GM12875 (cell line): ENCODE results near the gene MSI2.

ENCODE experiments used
- H3K4me3 ChIP-seq: one replicate; pipeline ENCODE4 v1.5.1; 2011; ENCODE audit warnings: low read depth, low read length, control low read depth
- TF ChIP-seq, protein P1 (sequence below): IDR thresholded peaks from 2 replicates; pipeline ENCODE4 v1.5.1; 2011; ENCODE audit warnings: low read depth, mild to moderate bottlenecking, control low read depth, inconsistent platforms, low read length, moderate library complexity, borderline replicate concordance; ENCODE audit not compliant: insufficient read depth

Gene MSI2

DNA sequence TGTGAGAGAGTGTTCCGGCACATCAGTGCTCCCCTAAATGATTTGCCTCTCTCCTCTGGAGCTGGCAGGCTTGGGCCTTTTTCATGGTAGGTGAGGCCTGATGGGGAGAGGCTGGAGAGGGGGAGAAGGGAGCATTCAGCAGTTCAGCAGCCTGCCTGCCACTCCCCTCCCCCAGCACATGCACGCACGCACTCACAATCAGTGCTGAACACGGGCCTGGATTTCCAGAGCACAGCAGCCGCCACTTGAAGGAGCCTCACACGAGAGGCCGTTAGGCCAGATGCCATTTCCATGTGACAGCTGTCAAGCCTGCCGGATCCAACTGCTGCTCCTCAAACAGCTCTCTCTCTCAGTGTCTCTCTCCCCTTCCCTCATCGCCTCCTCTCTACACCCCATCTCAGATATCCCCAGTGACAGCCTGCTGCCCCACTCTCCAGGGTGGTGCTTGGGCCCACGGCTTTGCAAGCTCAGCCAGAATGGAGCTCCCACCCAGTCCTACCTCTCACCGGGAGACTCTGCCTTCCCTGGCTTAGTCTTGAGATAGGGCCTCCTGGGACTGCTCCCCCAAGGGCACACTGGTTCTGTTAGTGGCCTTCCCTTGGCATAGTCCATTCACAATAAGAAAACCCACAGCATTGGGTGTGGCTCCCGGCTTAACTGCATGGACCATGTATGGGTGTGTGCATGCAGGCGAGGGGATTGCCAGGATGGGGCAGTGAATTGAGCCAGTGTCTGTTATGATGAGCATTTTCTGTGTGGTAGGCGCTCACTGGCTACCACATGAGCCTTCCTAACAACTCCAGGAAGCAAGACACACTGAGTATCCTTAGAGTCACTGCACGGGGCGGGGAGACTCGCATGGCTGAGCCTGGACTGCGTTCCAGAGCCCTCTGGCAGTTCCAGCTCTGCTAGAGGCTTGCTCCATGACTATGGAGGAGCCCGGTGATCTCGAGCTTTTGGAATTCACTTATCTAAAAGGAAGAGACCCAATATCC is 262.6 kb downstream of the MSI2 start:
- H3K4me3 ChIP-seq = no peak overlapping the region
- TF ChIP-seq, protein P1, sequence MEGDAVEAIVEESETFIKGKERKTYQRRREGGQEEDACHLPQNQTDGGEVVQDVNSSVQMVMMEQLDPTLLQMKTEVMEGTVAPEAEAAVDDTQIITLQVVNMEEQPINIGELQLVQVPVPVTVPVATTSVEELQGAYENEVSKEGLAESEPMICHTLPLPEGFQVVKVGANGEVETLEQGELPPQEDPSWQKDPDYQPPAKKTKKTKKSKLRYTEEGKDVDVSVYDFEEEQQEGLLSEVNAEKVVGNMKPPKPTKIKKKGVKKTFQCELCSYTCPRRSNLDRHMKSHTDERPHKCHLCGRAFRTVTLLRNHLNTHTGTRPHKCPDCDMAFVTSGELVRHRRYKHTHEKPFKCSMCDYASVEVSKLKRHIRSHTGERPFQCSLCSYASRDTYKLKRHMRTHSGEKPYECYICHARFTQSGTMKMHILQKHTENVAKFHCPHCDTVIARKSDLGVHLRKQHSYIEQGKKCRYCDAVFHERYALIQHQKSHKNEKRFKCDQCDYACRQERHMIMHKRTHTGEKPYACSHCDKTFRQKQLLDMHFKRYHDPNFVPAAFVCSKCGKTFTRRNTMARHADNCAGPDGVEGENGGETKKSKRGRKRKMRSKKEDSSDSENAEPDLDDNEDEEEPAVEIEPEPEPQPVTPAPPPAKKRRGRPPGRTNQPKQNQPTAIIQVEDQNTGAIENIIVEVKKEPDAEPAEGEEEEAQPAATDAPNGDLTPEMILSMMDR = no peak

DNA sequence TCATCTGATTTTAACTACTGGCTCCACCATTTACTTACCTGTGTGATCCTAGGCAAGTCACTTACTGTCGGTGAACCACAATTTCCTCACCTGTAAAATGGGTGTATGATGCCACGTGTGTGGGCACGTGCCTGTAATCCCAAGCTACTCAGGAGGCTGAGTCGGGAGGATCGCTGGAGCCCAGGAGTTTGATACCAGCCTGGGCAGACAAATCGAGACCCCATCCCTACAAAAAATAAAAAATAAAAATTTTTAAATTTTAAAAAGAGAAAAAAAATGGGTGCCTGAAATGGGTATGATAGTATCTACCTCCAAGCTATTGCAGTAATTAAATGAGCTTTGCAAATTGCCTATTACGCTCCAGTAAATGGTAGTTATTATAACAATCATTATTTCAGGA is 263.5 kb downstream of the MSI2 start:
- TF ChIP-seq, protein P1 = no peak
- H3K4me3 ChIP-seq = no peak overlapping the region

DNA sequence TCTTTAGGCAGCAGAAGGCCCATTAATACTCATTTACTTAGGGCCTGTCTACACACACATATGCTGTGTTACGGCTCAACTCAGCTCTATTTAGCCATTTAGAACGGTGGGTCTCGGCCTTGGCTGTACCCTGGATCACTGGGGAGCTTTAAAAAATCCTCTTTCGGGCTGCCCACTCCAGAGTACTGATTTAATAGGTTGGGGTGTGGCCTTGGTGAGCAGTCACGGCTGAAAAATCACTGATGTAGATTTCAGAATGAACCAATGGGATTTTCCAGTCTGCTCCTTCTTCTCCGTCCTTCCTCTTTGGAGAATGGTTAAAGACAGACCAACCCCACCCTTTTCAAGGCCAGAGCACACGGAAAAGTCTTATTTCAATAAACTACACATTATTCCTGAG is 265.3 kb downstream of the MSI2 start:
- TF ChIP-seq, protein P1 = no peak

DNA sequence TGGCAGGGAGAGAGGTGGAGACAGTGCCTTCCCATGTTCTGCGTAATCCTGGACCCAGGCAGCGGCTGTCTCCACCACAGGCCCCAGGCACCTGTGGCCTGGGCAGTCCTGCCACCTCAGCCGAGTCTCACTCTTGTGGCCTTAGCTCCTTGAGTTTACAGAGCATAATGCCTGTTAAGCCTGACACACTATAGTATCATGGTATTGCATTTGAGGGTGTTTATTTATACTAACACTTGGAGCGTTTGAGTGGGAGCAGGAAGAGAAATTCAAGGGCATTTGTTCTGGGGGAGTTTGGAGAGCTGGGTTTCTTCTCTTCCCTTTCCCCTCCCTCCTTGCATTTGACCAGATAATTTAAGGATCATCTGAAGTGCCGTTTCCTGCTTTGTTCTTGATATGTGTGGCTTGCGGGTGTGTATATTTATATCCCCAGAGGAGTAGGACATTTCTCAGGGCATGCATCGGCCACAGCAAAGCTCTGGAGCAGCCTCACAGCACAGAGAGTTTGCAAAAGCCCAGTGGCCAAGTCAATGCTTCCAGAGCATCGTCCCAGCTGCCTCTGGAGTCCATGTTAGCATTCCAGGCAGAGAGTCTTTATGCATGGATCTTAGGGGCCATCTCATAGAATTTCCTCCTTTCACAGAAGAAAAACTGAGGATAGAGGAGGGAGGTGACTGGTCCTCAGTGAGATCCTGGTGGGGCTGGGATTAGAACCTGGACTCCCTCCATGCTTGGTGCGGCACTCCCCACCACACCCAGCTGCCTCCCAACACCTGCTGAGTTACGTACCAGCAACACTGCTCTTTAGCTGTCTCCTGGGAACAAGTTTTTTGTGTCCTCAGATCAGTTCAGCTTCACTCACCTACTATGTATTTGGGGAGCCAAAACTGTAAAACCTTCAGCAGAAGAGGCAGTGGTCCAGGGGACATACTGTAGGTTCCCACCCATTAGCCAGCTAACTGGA is 266.0 kb downstream of the MSI2 start:
- TF ChIP-seq, protein P1 = no peak
- H3K4me3 ChIP-seq = no peak overlapping the region

More for the DNA sequence above, 265.3 kb downstream of the MSI2 start:
- no peak overlapping the region for H3K4me3 ChIP-seq

DNA sequence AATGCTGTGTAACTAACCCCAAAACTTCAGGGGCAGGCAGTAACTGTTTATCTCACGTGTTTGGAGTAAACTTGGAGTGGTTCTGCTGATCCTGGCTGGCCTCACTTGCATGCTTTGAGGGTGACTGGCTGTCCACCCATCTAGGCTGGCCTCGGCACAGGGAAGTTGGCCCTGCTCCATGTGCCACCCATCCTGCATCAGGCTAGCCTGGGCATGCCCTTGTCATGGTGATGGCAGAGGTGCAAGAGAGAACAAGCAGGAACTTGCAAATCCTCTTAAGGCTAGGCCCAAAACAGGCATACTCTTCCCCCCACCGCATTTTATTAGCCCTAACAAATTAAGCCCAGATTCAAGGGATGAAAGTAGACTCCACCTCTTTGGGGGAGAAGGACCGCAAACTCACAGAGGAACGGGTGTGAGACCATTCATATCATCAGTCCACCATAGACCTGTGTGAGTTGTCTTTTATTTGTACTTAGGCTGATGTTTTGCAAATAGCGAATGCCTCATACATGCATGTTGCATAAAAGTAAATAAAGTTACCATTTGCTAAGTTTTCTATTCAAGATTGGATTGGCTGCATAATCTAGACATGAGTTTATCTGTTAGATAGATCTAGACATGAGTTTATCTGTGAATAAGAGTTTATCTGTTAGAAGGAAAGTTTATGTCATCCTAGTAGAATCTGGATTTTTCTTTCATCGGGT is 267.8 kb downstream of the MSI2 start:
- TF ChIP-seq, protein P1 = no peak
- H3K4me3 ChIP-seq = no peak overlapping the region

DNA sequence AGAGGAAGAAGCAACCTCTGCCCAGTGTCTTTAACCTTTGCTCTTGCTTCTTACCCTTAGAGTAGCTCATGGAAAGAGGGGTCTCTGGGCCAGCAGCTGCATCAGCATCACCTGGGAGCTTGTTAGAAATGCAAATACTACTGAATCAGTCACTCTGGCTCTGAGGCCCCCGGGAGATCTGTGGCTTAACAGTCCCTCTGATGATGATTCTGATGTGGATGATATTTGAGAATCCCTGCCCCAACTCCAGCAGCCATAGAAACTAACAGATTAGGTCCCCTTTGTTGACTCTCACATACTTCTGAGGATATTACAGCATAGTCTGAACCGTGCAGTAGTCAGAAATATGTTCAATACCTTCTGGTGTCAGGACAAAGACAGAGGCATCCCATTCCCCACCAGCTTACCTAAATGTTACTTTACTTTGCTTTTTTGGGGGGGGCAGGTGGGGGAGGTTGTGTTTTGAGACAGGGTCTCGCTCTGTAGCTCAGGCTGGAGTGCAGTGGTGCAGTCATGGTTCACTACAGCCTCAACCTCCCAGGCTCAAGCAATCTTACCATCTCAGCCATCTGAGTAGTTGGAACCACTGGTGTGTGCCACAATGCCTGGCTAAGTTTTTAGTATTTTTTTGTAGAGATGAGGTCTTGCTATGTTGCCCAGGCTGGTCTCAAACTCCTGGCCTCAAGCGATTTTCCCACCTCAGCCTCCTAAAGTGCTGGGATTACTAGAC is 268.7 kb downstream of the MSI2 start:
- no peak overlapping the region for H3K4me3 ChIP-seq
- TF ChIP-seq, protein P1 = no peak
